Ureter (tissue), 1 donor: ENCODE measurements around the gene KIF12. TPM values are rescaled to one million over a fixed set of nuclear protein-coding genes. Genes with fewer than 3 reads are reported as not detected.
A peak's percentile ranks its signal among the peaks of the same experiment; 100 is the strongest.
"Not testable (repeated sequence)": the region's sequence is repeated elsewhere in the genome, so short reads cannot be mapped to it uniquely, and the experiment has no call there.

Experiments
- DNase-seq: peaks from one replicate; pipeline ENCODE4 v3.0.0-alpha.2; 2020; ENCODE audit warnings: low spot score
- total RNA-seq: library from RNA; stranded (reverse); gene quantifications from one replicate; pipeline ENCODE4 v1.2.4, GENCODE V29; 2023
- donor health status: DM: yes; HTN: yes; CAD: no.

Gene KIF12
- 6.4 TPM for total RNA-seq

GRCh38 chr9:114098936-114099668, at the start of gene KIF12:
KIF12 (minus strand) TSS chr9:114099292; CDS start chr9:114099276, 16 bp downstream.
- DNase-seq = no peak

- DNase-seq = no peak
Measured at GRCh38 chr9:114146735-114147134, 47.6 kb upstream of the KIF12 start.

GRCh38 chr9:114143234-114143633, 44.1 kb upstream of the KIF12 start:
- no peak for DNase-seq

- no peak for DNase-seq
Measured at GRCh38 chr9:114141553-114142402, 42.7 kb upstream of the KIF12 start.

- no peak for DNase-seq
Measured at GRCh38 chr9:114140850-114141249, 41.8 kb upstream of the KIF12 start.

GRCh38 chr9:114140401-114140800, 41.3 kb upstream of the KIF12 start:
- DNase-seq = no peak

GRCh38 chr9:114139071-114139470, 40.0 kb upstream of the KIF12 start:
- DNase-seq = no peak

- peak; percentile 55 for DNase-seq
Measured at GRCh38 chr9:114138552-114138971, 39.5 kb upstream of the KIF12 start.

GRCh38 chr9:114137831-114138230, 38.7 kb upstream of the KIF12 start:
- no peak for DNase-seq

- no peak for DNase-seq
Measured at GRCh38 chr9:114134827-114135396, 35.8 kb upstream of the KIF12 start.

- DNase-seq = no peak
Measured at GRCh38 chr9:114132550-114132918, 33.4 kb upstream of the KIF12 start.

GRCh38 chr9:114131808-114132549, 32.9 kb upstream of the KIF12 start:
- DNase-seq = no peak

GRCh38 chr9:114130624-114131277, 31.7 kb upstream of the KIF12 start:
- DNase-seq = no peak

GRCh38 chr9:114130141-114130540, 31.0 kb upstream of the KIF12 start:
- no peak for DNase-seq

- DNase-seq = not testable (repeated sequence)
Measured at GRCh38 chr9:114128759-114129158, 29.7 kb upstream of the KIF12 start.

- DNase-seq = no peak
Measured at GRCh38 chr9:114126247-114127060, 27.4 kb upstream of the KIF12 start.

- no peak for DNase-seq
Measured at GRCh38 chr9:114125476-114126013, 26.5 kb upstream of the KIF12 start.

- no peak for DNase-seq
Measured at GRCh38 chr9:114124666-114125475, 25.8 kb upstream of the KIF12 start.

GRCh38 chr9:114124138-114124537, 25.0 kb upstream of the KIF12 start:
- no peak for DNase-seq
